ENCODE data around the gene ABR.
A peak's percentile ranks its signal among the peaks of the same experiment; 100 is the strongest.
"Not testable (repeated sequence)": the region's sequence is repeated elsewhere in the genome, so short reads cannot be mapped to it uniquely, and the experiment has no call there.

ABR gene

DNA sequence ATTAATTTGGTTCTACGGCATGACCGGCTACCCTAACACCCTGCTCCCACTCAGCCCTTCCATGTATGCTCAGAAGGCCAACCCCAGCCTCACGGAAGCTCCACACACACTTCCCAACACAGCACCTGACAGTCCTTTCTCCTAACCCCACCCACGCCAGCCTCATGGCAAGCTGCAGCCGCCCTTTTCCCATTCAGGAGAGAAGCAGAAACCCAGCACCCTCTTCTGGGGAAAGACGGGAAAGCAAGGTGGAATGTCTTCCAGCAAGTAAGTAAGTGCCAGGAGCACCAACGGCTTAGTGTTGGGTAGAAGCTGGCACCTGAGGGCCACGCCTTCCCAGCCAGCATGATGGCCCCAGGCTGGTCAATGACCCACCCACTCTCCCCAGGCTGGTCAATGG lies 32.1 kb downstream of the ABR start:
- no peak for DNase-seq (ENCODE audit: low spot score)

DNA sequence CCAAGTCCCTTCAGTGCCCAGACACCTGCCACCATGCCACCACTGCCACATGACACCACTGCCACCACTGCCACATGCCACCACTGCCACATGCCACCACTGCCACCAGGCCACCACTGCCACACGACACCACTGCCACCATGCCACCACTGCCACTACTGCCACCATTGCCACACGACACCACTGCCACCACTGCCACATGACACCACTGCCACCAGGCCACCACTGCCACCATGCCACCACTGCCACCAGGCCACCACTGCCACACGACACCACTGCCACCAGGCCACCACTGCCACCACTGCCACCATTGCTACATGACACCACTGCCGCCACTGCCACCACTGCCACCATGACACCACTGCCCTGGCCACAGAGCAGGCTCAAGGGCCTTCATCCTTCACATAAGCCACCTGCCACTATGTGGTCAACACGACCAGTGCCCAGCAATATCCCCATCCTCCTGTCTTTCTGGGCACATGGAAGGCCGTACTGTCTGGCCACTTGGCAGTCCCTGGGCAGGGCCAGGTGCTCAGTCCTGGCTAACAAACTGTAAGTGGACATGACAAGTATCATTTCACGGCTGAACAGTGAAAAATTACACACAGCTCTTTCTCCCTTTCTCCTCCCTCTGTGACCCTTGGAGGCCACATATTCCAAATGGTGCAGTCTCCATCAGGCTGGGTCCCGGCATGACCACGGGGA lies 33.1 kb downstream of the ABR start:
- no peak for DNase-seq (ENCODE audit: low spot score)

DNA sequence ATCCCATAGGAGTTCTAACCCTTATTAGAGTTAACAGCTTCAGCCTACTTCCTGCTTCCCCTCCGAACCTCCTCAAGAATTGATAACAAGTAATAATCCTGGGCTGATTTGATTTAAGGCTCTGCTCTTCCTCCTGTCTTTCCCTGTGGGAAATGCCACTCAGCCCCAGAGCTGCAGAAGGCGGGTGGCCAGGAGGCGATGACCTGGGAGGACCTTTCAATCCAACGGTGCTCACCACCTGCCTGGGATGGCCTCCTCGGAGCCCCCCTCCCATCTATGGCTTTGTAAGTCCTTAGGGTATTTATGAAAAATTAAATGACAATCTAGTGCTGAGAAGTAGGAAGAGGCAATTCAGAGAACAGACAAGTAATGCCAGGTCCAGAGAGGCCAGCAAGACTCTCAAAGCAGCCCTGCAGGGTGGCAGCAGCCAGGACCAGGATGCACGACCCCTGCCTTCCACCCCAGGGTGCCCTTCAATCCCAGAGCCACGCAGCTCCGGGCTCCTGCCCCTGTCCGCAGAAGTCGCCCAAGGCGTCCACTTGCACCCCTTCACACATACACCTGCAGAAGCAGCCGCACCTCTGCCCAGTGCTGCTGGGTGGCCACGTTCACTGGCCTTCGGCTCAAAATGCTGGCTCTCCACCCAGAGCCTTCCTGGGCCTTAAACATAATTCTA lies 34.3 kb downstream of the ABR start:
- no peak for DNase-seq (ENCODE audit: low spot score)

DNA sequence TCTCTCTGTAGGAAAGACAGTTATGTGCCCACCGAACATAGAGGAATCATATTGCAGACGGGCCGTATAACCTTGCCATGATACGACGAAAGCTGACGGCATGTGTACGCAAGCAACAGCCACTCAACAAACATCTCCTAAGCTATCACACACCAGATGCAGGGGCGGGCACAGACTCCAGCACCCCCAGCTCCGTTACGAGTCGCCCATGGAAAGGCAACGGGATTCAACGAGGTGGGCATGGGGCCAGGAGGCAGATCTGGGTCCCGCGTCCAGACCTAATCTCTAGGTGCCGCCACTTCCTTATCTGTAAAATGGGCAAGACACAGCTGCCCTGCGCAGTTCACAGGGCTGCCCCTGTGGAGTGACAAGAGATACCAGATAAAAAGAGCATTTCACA lies 35.6 kb downstream of the ABR start:
- no peak for DNase-seq (ENCODE audit: low spot score)

DNA sequence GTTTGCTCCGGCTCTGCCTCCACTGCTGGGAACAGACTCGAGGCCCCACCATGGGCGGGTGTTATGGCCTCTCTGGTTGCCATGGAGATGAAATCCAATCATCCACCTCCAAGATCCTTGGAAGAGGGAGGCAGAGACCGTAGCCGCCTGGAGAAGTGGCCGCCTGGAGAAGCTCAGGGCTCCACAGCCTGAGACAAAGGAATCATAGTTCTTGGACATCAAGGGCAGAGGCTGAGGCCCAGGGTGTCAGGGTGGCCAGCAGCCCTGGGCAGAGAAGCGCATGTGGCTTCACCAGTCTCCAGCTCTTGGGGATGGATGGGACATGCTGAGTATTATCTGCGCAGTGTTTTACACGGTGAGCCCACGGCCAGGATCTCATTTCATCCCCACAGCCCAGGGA lies 36.2 kb downstream of the ABR start:
- no peak for DNase-seq (ENCODE audit: low spot score)

DNA sequence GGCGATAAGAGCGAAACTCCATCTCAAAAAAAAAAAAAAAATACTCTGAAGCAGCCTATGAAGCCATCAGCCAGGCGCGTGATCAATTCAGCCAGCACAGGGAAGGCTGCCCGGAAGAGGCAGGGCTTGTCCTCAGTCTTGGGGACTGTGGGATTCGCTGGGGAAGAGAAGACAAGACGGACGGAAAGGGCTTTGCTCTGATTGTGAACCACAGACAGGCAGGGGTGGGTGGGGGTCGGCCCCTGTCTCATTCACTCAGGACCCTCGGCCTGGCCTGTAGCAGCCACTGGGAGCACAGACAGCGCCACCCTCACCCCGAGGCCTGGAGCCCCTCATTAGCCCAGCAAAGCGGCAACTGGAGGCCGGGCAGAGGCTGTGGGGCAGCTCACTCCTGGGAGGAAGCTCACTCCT lies 37.2 kb downstream of the ABR start:
- no peak for DNase-seq (ENCODE audit: low spot score)

DNA sequence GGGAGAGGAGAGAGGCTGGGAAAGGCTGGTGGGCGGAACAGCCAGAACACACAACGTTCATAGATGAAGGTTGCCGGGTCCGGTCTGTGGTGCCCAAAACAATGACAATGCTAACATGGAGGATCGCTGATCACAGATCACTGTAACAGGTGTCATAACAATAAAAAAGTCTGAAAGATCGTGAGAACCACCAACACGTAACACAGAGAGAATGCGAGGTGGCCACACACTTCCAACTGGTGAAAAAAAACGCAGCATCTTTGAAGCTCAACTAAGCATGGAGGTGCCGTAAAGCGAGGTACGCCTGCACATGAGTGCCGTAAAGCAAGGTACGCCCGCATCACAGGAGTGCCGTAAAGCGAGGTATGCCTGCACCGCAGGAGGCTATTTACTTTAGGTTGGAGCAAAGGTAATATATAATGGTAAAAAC lies 42.3 kb downstream of the ABR start:
- DNase-seq (ENCODE audit: low spot score) = no peak

DNA sequence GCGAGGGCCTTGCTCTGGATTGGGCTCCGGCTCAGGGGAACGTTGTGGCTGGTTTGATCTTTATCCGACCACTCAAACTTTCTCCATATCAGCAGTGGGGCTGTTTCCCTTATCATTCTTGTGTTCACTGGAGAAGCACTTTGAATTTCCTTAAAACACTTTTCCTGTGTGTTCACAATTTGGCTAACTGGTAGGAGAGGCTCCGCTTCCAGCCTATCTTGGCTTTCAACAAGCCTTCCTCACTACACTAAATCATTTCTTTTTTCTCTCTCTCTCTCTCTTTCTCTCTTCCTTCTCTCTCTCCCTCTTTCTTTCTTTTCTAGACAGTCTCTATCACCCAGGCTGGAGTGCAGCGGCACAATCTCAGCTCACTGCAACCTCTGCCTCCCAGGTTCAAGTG lies 43.0 kb downstream of the ABR start:
- no peak for DNase-seq (ENCODE audit: low spot score)

DNA sequence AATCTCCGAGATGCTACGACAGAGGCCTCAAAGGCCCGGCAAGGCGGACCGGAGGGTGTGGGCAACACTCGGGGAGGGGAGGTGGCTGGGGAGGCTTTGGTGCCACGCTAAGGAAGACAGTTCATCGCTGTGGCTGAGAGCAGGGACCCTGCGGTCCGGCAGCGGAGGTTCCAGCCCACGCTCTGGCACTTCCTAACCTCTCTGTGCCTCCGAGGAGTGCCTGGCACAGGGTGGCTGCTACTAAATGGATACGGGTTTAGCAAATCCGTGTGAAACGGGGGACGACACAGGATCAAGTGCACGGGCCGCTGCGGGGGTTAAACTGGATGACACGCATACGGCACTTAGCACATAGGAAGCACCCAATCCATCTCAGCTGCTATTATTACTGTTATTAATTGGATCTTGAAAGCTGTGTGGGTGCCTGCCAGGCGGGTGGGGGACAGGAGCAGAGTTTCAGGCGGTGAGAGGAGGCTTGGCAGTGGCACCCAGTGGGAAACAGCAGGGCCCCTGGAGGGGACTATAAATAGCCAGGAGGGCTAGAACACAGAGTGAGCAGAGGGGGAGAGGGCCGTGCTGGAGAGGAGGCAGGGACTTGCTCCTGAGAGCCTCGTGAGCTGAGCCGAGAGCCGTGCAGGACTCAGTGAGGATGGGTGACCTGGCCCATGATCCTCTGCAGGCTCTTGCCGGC lies 45.0 kb downstream of the ABR start:
- no peak for DNase-seq (ENCODE audit: low spot score)

DNA sequence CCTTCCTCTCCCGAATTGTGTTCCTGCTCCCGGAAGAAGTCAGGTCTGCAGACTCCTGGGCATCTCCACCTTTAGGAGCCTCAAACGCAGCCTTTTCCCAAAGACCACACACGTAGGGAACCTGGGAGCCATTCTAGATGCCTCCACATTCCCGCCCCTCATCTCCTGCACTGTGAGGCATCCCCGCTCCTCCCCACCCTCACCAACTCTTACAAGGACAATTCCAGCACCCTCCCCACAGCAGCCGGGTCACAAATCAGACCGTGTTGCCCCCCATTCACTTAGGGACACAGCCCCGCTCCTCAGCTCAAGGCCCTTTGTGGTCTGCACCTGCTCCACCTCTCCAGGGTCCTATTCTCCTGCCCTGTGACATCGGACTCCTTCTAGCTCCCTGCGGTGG lies 49.6 kb downstream of the ABR start:
- no peak for DNase-seq (ENCODE audit: low spot score)

DNA sequence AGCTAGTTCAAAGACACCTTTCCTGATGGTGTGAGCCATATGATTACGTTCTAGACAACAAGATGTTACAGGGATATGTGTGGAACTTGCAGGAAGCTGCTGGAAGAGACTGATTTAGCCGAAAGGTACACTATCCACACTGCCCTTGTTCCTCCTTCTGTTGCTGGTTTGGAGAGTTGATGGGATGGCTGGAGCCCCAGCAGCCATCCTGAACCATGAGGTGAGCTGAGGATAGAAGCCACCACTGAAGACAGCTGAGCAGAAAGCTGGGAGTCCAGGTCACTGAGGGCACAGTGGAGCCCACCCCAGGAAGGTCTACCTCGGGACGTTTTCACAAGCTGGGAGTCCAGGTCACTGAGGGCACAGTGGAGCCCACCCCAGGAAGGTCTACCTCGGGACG lies 51.3 kb downstream of the ABR start:
- DNase-seq (ENCODE audit: low spot score) = not testable (repeated sequence)

DNA sequence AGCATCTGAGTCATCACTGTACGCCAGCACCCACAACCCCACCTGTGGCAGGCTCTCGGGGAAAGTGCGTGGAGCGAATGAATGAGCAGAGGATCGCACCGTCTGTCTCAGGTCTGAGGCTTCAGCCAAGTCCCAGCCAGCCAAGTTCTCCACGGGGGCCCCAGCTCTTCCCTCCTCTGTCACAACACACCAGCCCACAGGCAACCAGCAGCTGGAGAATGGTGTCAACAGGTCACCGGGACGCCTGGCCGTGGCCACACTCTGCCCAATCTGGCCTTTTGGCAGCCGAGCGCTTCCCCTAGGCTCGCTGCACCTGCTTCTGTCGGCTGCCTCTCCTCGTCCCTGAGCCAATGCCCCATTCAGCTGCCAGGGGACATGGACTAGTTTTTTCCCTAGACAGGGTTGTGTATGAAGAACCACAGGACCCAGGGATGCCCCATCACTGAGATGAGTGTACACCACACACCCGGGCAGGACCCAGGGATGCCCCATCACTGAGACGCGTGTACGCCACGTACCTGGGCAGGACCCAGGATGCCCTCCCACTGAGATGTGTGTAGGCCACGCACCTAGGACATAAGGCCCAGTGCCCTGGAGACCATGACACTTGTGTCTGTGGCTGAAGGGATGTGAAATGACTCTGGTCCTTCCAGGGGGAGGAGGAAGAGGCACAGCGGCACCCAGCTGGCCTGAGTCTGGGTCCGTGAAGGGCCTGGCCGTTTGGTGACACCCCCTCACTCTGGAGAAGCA lies 52.8 kb downstream of the ABR start:
- no peak for DNase-seq (ENCODE audit: low spot score)

DNA sequence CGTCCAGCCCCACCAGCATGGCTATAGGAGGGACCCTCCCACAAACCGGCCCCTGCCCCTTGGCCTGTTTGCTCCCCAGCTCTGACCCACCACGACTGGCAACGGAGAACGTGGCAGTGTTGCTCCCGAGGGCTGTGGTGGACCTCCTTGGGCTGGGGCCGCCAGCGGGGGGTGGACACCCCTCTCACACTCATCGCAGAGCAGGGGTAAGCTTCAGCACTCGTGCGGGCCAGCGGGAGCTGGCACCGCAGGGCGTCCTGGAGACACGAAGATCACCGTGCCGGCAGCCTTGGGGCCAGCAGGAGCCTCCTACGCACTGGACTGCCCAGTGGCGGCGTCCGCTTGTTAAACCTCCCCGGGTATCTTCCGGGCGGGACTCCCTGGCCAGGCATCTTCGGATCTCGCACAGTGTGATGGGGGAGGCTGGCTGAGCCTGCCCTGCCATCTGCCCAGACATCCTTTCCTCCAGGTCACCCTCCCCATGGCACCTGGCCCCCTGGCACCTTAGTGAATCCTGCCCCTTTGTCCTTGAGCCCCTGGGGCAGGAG lies 53.5 kb downstream of the ABR start:
- no peak for DNase-seq (ENCODE audit: low spot score)

DNA sequence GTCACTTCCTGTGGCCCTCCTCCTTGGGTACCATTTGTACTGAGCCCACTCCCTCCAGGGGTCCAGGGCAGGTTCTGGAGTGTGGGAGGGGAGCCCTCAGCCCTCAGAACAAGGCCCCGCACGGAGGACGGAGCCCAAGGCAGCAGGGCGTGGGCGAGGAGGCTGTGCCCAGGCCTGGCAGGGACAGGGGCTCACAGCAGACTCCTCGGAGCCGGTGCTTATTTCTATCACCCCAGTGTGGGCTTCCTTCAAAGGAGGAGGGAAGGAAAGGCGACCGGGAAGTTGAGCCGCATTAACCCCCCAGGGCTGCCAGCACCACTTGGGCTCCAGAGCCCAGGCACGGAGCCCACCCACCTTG lies 54.0 kb downstream of the ABR start:
- no peak for DNase-seq (ENCODE audit: low spot score)

DNA sequence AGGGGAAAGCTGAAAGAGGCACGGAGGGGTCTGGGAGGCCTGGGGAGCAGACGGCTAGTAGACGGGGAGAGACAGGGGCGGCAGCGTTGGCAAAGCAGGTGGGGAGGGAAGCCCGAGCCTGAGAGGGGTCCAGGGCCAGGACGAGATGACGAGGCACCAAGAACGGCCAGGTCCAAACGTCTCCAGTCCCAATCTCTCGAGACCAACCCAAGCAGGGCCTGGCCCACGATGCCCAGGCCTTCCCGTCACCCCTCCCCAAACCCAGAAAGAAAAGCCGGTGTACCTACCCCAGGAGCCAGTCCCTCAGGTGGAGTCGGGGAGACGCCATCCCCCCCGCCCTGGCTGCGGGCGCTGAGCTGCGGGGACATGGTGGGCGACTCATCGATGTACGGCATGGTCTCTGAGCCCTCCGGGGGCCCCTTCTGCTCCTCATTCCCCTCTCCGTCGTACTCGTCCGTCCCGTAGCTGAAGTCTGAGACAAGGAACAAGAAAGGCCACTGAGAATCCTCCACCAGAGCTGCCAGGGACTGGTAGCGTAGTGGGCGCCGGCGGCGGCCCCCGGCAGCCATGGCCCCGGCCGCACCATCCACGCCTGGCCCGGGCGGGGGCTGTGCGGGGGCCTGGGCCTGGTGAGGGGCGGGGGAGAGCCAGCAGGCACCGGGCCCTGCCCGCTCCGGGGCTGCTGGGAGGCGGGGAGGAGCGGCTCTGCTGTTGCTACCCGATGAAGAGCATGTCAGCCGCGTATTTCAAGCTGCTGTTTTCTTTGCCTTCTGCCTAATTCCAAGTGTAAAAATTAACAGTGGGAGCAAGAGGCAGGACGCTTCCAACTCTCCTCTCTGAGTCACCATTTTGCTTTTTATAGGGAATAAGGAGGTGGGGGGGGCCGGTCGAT lies 54.6 kb downstream of the ABR start:
- no peak for DNase-seq (ENCODE audit: low spot score)

DNA sequence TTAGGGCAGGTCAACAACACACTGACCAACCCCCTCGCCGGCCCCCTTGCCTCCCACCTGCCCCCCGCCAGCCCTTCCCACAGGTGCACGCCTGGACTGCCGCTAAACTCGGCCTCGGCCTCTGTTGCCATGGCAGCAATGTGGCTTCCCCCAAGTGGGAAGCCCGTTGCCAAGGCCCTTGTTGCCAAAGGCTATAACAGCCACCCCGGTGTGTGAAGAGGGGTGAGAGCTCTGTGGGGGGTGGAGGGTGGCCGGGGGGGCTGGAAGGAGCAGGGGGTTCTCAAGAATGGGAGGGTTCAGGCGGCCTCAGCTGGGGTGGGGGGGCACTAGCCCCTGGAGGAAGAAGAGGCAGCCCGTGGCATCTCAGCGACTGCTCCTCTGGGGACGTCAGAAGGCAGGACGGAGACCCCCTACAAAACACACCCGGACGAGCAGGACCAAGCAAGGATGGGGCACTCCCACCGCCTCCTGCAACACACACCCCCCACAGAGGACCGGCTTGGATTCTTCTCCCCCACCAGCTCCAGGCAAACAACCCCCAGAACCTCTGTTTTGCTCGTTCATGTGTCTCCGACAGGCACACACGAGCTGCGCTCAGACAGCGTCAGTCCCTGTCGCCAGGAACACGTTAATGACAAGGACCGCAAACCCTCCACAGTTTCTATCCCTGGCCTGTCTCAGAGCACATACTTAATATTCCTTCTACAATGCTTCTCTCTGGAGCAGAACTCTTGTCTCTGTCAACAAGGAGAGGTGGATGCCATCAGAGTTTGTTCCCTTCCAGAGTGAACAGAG lies 55.7 kb downstream of the ABR start:
- no peak for DNase-seq (ENCODE audit: low spot score)

DNA sequence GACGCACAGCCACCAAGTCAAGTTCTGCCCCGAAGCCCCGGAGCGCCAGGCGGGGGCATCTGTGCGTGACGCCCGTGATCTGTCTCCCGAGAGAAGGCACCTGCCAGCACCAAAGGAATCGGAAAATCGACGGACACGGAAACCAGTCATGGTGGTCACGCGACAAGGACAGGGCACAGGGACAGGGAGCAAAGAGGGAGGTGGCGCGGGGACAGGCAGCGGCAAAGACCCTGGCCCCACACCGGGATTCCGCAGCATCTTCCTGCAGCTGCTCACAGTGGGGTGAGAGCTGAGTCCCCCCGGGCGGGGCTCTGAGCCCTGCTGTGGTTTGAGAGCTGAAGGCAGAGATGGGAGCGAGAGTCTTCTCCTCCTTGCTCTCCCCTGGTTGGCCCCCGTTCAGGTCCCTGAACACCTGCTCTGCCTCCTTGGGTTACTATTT lies 56.4 kb downstream of the ABR start:
- no peak for DNase-seq (ENCODE audit: low spot score)

DNA sequence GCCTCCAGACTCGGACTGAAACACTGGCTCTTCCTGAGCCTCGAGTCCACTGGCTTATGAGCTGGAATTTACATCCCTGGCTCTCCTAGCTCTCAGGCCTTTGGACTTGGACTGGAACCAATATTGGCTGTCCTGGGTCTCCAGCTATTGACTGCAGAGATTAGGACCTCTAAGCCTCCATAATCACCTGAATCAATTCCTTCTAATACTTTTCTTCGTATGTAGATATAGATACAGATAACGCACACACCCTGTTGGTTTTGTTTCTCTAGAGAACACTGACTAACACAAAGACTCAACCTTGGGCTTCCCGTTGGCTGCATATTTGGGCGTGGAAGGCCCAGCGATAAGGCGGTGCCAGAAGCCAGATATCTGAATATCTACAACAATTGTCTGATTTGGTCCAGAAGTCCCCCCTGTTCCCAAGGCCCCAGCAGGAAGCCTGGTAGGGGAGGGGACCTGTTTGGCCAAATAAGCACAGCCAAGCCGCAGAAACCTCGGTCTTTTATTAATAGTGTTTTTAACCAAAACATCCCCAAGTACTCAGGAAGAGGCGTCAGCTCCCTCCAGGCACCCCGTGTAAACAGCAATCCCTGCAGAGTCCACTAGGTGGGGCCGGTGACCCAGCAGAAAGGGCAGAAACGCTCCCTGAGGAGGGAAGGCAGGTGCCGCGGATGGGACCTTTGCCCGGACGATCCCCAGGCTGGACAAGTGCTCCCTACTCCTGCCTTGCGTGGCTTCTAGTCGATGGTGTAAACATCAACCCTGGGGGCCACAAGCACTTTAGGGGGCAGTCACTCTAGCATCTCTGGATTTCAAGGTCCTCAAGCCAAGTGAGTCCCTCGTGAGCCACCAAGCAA lies 57.0 kb downstream of the ABR start:
- peak; percentile 85 for DNase-seq (ENCODE audit: low spot score)

DNA sequence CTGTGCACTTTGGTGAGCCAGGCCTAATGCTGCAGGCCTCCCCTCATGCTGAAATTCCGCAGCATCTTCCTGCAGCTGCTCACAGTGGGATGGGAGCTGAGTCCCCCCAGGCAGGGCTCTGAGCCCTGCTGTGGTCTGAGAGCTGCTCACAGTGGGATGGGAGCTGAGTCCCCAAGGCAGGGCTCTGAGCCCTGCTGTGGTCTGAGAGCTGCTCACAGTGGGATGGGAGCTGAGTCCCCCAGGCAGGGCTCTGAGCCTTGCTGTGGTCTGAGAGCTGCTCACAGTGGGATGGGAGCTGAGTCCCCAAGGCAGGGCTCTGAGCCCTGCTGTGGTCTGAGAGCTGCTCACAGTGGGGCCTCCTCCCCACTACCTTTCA lies 58.4 kb downstream of the ABR start:
- DNase-seq (ENCODE audit: low spot score) = not testable (repeated sequence)
